Mesangial cell (primary cell): ENCODE measurements around the gene UGT8. TPM values are rescaled to one million over a fixed set of nuclear protein-coding genes. Genes with fewer than 3 reads are reported as not detected.

Experiments
- total RNA-seq: library from RNA; depleted of rRNA; stranded (reverse); fragments of >200 nt; gene quantifications from 2 replicates; pipeline ENCODE4 v1.2.3, GENCODE V29; 2015

The UGT8 gene, protein sequence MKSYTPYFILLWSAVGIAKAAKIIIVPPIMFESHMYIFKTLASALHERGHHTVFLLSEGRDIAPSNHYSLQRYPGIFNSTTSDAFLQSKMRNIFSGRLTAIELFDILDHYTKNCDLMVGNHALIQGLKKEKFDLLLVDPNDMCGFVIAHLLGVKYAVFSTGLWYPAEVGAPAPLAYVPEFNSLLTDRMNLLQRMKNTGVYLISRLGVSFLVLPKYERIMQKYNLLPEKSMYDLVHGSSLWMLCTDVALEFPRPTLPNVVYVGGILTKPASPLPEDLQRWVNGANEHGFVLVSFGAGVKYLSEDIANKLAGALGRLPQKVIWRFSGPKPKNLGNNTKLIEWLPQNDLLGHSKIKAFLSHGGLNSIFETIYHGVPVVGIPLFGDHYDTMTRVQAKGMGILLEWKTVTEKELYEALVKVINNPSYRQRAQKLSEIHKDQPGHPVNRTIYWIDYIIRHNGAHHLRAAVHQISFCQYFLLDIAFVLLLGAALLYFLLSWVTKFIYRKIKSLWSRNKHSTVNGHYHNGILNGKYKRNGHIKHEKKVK
- 7.2 and 9.9 TPM in 2 replicates for total RNA-seq

GRCh38 chr4:114598191-114599121 is at the start of gene UGT8:
Gene UGT8, plus strand, starts transcription at chr4:114598807. Its CDS starts 24,074 bp downstream, at chr4:114622881.

